HepG2 (cell line): Measurements from ENCODE around the gene MPIG6B. TPM values are rescaled to one million over a fixed set of nuclear protein-coding genes. Genes with fewer than 3 reads are reported as not detected.

Source experiments
- DR1 ChIP-seq: sonication (generic); formaldehyde crosslinking; IDR thresholded peaks from 2 replicates; pipeline ENCODE4 v1.8.0; 2021; ENCODE audit warnings: mild to moderate bottlenecking, missing genetic modification reagents, inconsistent platforms
- GABPB1 ChIP-seq: IDR thresholded peaks from 2 replicates; pipeline ENCODE4 v1.6.1; 2016; ENCODE audit warnings: mild to moderate bottlenecking, missing genetic modification reagents, moderate library complexity, missing compliant biosample characterization
- GATAD2A ChIP-seq: IDR thresholded peaks from 2 replicates; pipeline ENCODE4 v1.6.1; 2016
- HNF1A ChIP-seq, 2 experiments: sonication (generic) in 1 of 2; formaldehyde crosslinking in 1 of 2; IDR thresholded peaks; 2 replicates each; pipeline versions ENCODE4 v1.4.0 to v1.6.1; 2016 to 2020; ENCODE audit warnings: borderline replicate concordance in 1 of 2, low read depth in 1 of 2, mild to moderate bottlenecking in 1 of 2, missing genetic modification reagents in 1 of 2
- NCOA1 ChIP-seq: sonication (generic); formaldehyde crosslinking; IDR thresholded peaks from 2 replicates; pipeline ENCODE4 v1.9.0; 2021; ENCODE audit warnings: missing genetic modification reagents
- NR0B2 ChIP-seq: sonication (generic); formaldehyde crosslinking; IDR thresholded peaks from 2 replicates; pipeline ENCODE4 v1.4.0; 2020; ENCODE audit warnings: mild to moderate bottlenecking, missing genetic modification reagents
- RBAK ChIP-seq: sonication (generic); formaldehyde crosslinking; IDR thresholded peaks from 2 replicates; pipeline ENCODE4 v1.5.1; 2020; ENCODE audit warnings: mild to moderate bottlenecking, missing genetic modification reagents
- SOX13 ChIP-seq, 3 experiments: fragments of 450-650 bp in 1 of 3; sonication (generic) in 1 of 3; formaldehyde crosslinking in 1 of 3; IDR thresholded peaks in 2 of 3; conservative IDR thresholded peaks in 1 of 3; 2 replicates each; pipeline versions ENCODE4 v1.5.0 to v1.6.1; 2016 to 2020; ENCODE audit warnings: antibody characterized with exemption in 1 of 3, mild to moderate bottlenecking in 1 of 3, missing compliant biosample characterization in 1 of 3, missing genetic modification reagents in 1 of 3, moderate library complexity in 1 of 3
- SP4 ChIP-seq: sonication (generic); formaldehyde crosslinking; IDR thresholded peaks from 2 replicates; pipeline ENCODE4 v1.8.1; 2023; ENCODE audit warnings: mild to moderate bottlenecking, missing genetic modification reagents
- SRSF1 ChIP-seq: fragments of 200-400 bp; formaldehyde crosslinking; optimal IDR thresholded peaks from 2 replicates; pipeline ENCODE3; 2017; ENCODE audit warnings: mild to moderate bottlenecking, low read depth, low read length, moderate library complexity
- STAT5B ChIP-seq: sonication (generic); formaldehyde crosslinking; IDR thresholded peaks from 2 replicates; pipeline ENCODE4 v1.4.0; 2020; ENCODE audit warnings: missing genetic modification reagents
- TBX2 ChIP-seq: sonication (generic); formaldehyde crosslinking; IDR thresholded peaks from 2 replicates; pipeline ENCODE4 v1.5.0; 2020; ENCODE audit warnings: missing genetic modification reagents, mild to moderate bottlenecking, borderline replicate concordance
- TCF7 ChIP-seq: sonication (generic); IDR thresholded peaks from 2 replicates; pipeline ENCODE4 v1.6.1; 2016; ENCODE audit warnings: antibody characterized with exemption, low read depth
- YEATS2 ChIP-seq: sonication (generic); formaldehyde crosslinking; IDR thresholded peaks from 2 replicates; pipeline ENCODE4 v1.4.0; 2020; ENCODE audit warnings: missing genetic modification reagents, borderline replicate concordance
- YEATS4 ChIP-seq: sonication (generic); formaldehyde crosslinking; IDR thresholded peaks from 2 replicates; pipeline ENCODE4 v1.4.0; 2020; ENCODE audit warnings: missing genetic modification reagents, borderline replicate concordance
- ZNF124 ChIP-seq: sonication (generic); formaldehyde crosslinking; IDR thresholded peaks from 2 replicates; pipeline ENCODE4 v1.4.0; 2020; ENCODE audit warnings: missing genetic modification reagents
- ZNF225 ChIP-seq: sonication (generic); formaldehyde crosslinking; IDR thresholded peaks from 2 replicates; pipeline ENCODE4 v1.4.0; 2020; ENCODE audit warnings: mild to moderate bottlenecking, missing genetic modification reagents
- ZNF256 ChIP-seq: sonication (generic); formaldehyde crosslinking; conservative IDR thresholded peaks from 2 replicates; pipeline ENCODE4 v1.4.0; 2020; ENCODE audit warnings: missing genetic modification reagents
- ZNF552 ChIP-seq: sonication (generic); formaldehyde crosslinking; IDR thresholded peaks from 2 replicates; pipeline ENCODE4 v1.9.0; 2022; ENCODE audit warnings: missing genetic modification reagents, mild to moderate bottlenecking, borderline replicate concordance
- ZNF713 ChIP-seq: sonication (generic); formaldehyde crosslinking; IDR thresholded peaks from 2 replicates; pipeline ENCODE4 v1.4.0; 2020; ENCODE audit warnings: mild to moderate bottlenecking, missing genetic modification reagents
- ZNF781 ChIP-seq: sonication (generic); formaldehyde crosslinking; IDR thresholded peaks from 2 replicates; pipeline ENCODE4 v1.5.1; 2020; ENCODE audit warnings: borderline replicate concordance, mild to moderate bottlenecking, missing genetic modification reagents; ENCODE audit errors: not compliant biosample characterization
- ZNF782 ChIP-seq: sonication (generic); formaldehyde crosslinking; IDR thresholded peaks from 2 replicates; pipeline ENCODE4 v1.4.0; 2020; ENCODE audit warnings: missing genetic modification reagents, mild to moderate bottlenecking, borderline replicate concordance
- ZNF792 ChIP-seq: IDR thresholded peaks from 2 replicates; pipeline ENCODE4 v1.6.1; 2016
- ZSCAN29 ChIP-seq: sonication (generic); formaldehyde crosslinking; conservative IDR thresholded peaks from 2 replicates; pipeline ENCODE4 v1.4.0; 2020; ENCODE audit warnings: mild to moderate bottlenecking, missing genetic modification reagents
- polyA plus RNA-seq, 8 experiments: library from polyadenylated mRNA; depleted of rRNA in 3 of 8; stranded (reverse) in 7 of 8; unstranded in 1 of 8; fragments of >200 nt; fragmentation: Illumina TruSeq in 4 of 8; extraction: Trizol in 4 of 8; gene quantifications; 2 replicates each; pipeline versions ENCODE4 v1.2.1 to v1.2.3, GENCODE V29; 2011 to 2016; ENCODE audit warnings: low read depth in 4 of 8, missing spikeins in 1 of 8, mixed read lengths in 1 of 8; ENCODE audit not compliant: insufficient read depth in 1 of 8
- total RNA-seq, 5 experiments: library from RNA; depleted of rRNA; stranded (reverse); fragments of >200 nt; fragmentation: Illumina TruSeq; extraction: Trizol; gene quantifications; 2 replicates each; pipeline ENCODE4 v1.2.3, GENCODE V29; 2016; ENCODE audit warnings: low read depth in 1 of 5

The MPIG6B gene
- total and polyA plus RNA-seq, 2 of the 13 experiments (the other 11 are each of a cell fraction or from before 2014, with no cell fraction given), result not detected

- TF ChIP-seq ZNF781 (no peak), STAT5B (CRISPR knock-in tag) (no peak), ZNF713 (CRISPR knock-in tag) (no peak), HNF1A (IDR thresholded peaks at IDR 0.05; ENCODE audit: low read depth) (no peak), HNF1A (CRISPR knock-in tag; IDR thresholded peaks at IDR 0.05; ENCODE audit: borderline replicate concordance) (no peak), DR1 (CRISPR knock-in tag) (no peak), SRSF1 (no peak), ZNF124 (CRISPR knock-in tag) (no peak), GATAD2A (CRISPR knock-in tag) (peak; percentile 43; the same call in 1 of the 2 replicates), GABPB1 (CRISPR knock-in tag) (no peak), ZNF792 (CRISPR knock-in tag) (no peak), SOX13 (IDR thresholded peaks at IDR 0.05) (no peak), SOX13 (CRISPR knock-in tag; conservative IDR thresholded peaks at IDR 0.05 in 1 of 2, IDR thresholded peaks at IDR 0.05 in 1 of 2) (peak in 1 of 2 experiments; percentile 71; a peak in 2 of 4 replicates), SP4 (CRISPR knock-in tag) (no peak), YEATS4 (no peak), NR0B2 (CRISPR knock-in tag) (no peak), NCOA1 (CRISPR knock-in tag) (no peak), ZSCAN29 (CRISPR knock-in tag) (no peak), ZNF782 (CRISPR knock-in tag) (no peak), ZNF552 (CRISPR knock-in tag) (no peak), TBX2 (CRISPR knock-in tag) (peak; percentile 30; the same call in 1 of the 2 replicates), RBAK (no peak), YEATS2 (CRISPR knock-in tag) (no peak), TCF7 (peak; percentile 71), ZNF256 (CRISPR knock-in tag) (no peak), ZNF225 (CRISPR knock-in tag) (no peak)
Measured at GRCh38 chr6:31713991-31714684, 9.0 kb upstream of the MPIG6B start (continued).
